Thyroid gland (tissue), 4 donors: ENCODE results near the gene GPR35. TPM values are rescaled to one million over a fixed set of nuclear protein-coding genes. Genes with fewer than 3 reads are reported as not detected.

Experiments used
- small RNA-seq: library from RNA; depleted of rRNA; stranded (forward); fragments of <200 nt; gene quantifications from one replicate; pipeline ENCODE3, GENCODE V24; 2016
- total RNA-seq, 4 donors: library from RNA; depleted of rRNA; stranded (reverse); fragments of >200 nt; gene quantifications; one replicate each; pipeline ENCODE4 v1.2.3, GENCODE V29; 2016

GPR35 gene
- total RNA-seq, 4 donors from 2014 or later, result 0.29 to 1.7 (median 1.0) TPM

Small RNA genes within 50 kb of the gene (small RNA-seq; reads per million reads assigned to genes)
- gene AC011298.3, result not detected

Other genes with a start within 250 kb of the GPR35 start
- gene GPC1, start 189.8 kb upstream of the GPR35 start, total RNA-seq, result 10 to 100 TPM; 14.1 to 35.5 (median 26.8) TPM
- 10 to 100 TPM; 17.4 to 24.7 (median 21.0) TPM for gene ANKMY1, start 67.5 kb upstream of the GPR35 start, total RNA-seq
- gene DUSP28, start 65.1 kb upstream of the GPR35 start, total RNA-seq, result 10 to 100 TPM in 1 of 4 donors, 1 to 10 TPM in 3; 6.6 to 12.5 (median 9.2) TPM
- 10 to 100 TPM; 20.0 to 45.5 (median 37.3) TPM for gene RNPEPL1, start 57.0 kb upstream of the GPR35 start, total RNA-seq
- gene CAPN10, start 38.7 kb upstream of the GPR35 start, total RNA-seq, result 10 to 100 TPM; 19.3 to 25.3 (median 21.7) TPM
- gene AQP12B, start 57.4 kb downstream of the GPR35 start, total RNA-seq, result under 1 TPM in 1 of 4 donors, not detected in 3; 0.13 TPM
- gene AQP12A, start 66.4 kb downstream of the GPR35 start, total RNA-seq, result not detected
- 1 to 10 TPM; 1.2 to 6.9 (median 4.1) TPM for gene KIF1A, start 194.7 kb downstream of the GPR35 start, total RNA-seq
- not detected for gene AGXT, start 243.3 kb downstream of the GPR35 start, total RNA-seq